ENCODE measurements around the gene STXBP1. TPM values are rescaled to one million over a fixed set of nuclear protein-coding genes. Genes with fewer than 3 reads are reported as not detected.
A peak's percentile ranks its signal among the peaks of the same experiment; 100 is the strongest.
"Not testable (repeated sequence)": the region's sequence is repeated elsewhere in the genome, so short reads cannot be mapped to it uniquely, and the experiment has no call there.

The STXBP1 gene
- total RNA-seq, 1 donor from 2014 or later = 48.8 TPM

GRCh38 chr9:127580879-127581475 is 31.1 kb upstream of the STXBP1 start:
- Mint-ChIP-seq H3K27me3 (no peaks in the 10 kb centered on the region), H3K27ac (peak overlapping the region; percentile 52), H3K4me3 (peak overlapping the region; percentile 57), H3K4me1 (ENCODE audit: unreplicated experiment) (peaks cover 15% of the 10 kb centered on the region), H3K36me3 (peaks cover under 1% of the 10 kb centered on the region), H3K9me3 (no peaks in the 10 kb centered on the region)
- no peak for DNase-seq (ENCODE audit: extremely low spot score, unreplicated experiment)
- no peak for TF ChIP-seq CTCF (conservative IDR thresholded peaks at IDR 0.05)

- not testable (repeated sequence) for H3K36me3 Mint-ChIP-seq; H3K4me1 Mint-ChIP-seq (ENCODE audit: unreplicated experiment); H3K9me3 Mint-ChIP-seq; H3K27me3 Mint-ChIP-seq; DNase-seq (ENCODE audit: extremely low spot score, unreplicated experiment); H3K4me3 Mint-ChIP-seq
- peak overlapping the region; percentile 98 for H3K27ac Mint-ChIP-seq
Observed at GRCh38 chr9:127584474-127584805, 27.6 kb upstream of the STXBP1 start.

GRCh38 chr9:127585161-127585819 is 26.8 kb upstream of the STXBP1 start:
- no peaks in the 10 kb centered on the region for H3K9me3 Mint-ChIP-seq
- peaks cover 10% of the 10 kb centered on the region for H3K4me1 Mint-ChIP-seq (ENCODE audit: unreplicated experiment)
- no peaks in the 10 kb centered on the region for H3K36me3 Mint-ChIP-seq
- no peak for DNase-seq (ENCODE audit: extremely low spot score, unreplicated experiment)
- peaks cover 3% of the 10 kb centered on the region for H3K27me3 Mint-ChIP-seq
- H3K4me3 Mint-ChIP-seq = no peak overlapping the region
- peak overlapping the region; percentile 98 for H3K27ac Mint-ChIP-seq
- no peak for TF ChIP-seq CTCF (conservative IDR thresholded peaks at IDR 0.05)

GRCh38 chr9:127586096-127586495 is 26.0 kb upstream of the STXBP1 start:
- Mint-ChIP-seq H3K9me3 (no peaks in the 10 kb centered on the region), H3K36me3 (no peaks in the 10 kb centered on the region), H3K4me3 (peak overlapping the region; percentile 30), H3K27ac (peak overlapping the region; percentile 89), H3K27me3 (peaks cover 3% of the 10 kb centered on the region), H3K4me1 (ENCODE audit: unreplicated experiment) (peaks cover 10% of the 10 kb centered on the region)
- DNase-seq (ENCODE audit: extremely low spot score, unreplicated experiment) = no peak
- TF ChIP-seq CTCF (conservative IDR thresholded peaks at IDR 0.05) = no peak

GRCh38 chr9:127586537-127586936 is 25.5 kb upstream of the STXBP1 start:
- no peaks in the 10 kb centered on the region for H3K9me3 Mint-ChIP-seq
- TF ChIP-seq CTCF (conservative IDR thresholded peaks at IDR 0.05) = peak; percentile 90
- H3K36me3 Mint-ChIP-seq = no peaks in the 10 kb centered on the region
- peak overlapping the region; percentile 89 for H3K27ac Mint-ChIP-seq
- H3K4me1 Mint-ChIP-seq (ENCODE audit: unreplicated experiment) = peaks cover 10% of the 10 kb centered on the region
- DNase-seq (ENCODE audit: extremely low spot score, unreplicated experiment) = peak; percentile 80
- peak overlapping the region; percentile 30 for H3K4me3 Mint-ChIP-seq
- peaks cover 3% of the 10 kb centered on the region for H3K27me3 Mint-ChIP-seq

GRCh38 chr9:127587966-127588365 is 24.1 kb upstream of the STXBP1 start:
- Mint-ChIP-seq H3K27ac (no peak overlapping the region), H3K27me3 (peaks cover 3% of the 10 kb centered on the region), H3K36me3 (no peaks in the 10 kb centered on the region), H3K9me3 (no peaks in the 10 kb centered on the region), H3K4me3 (no peak overlapping the region), H3K4me1 (ENCODE audit: unreplicated experiment) (peaks cover 10% of the 10 kb centered on the region)
- no peak for TF ChIP-seq CTCF (conservative IDR thresholded peaks at IDR 0.05)
- DNase-seq (ENCODE audit: extremely low spot score, unreplicated experiment) = no peak
